HG02623 (cell line): ENCODE data around the gene NOTCH2.
"Not testable (repeated sequence)": the region's sequence is repeated elsewhere in the genome, so short reads cannot be mapped to it uniquely, and the experiment has no call there.

Experiments used
- ATAC-seq: cut with Tn5 transposase; IDR thresholded peaks from one replicate; pipeline ENCODE4 v1.9.1; 2021; ENCODE audit warnings: moderate library complexity; ENCODE audit not compliant: unreplicated experiment

Gene NOTCH2

DNA sequence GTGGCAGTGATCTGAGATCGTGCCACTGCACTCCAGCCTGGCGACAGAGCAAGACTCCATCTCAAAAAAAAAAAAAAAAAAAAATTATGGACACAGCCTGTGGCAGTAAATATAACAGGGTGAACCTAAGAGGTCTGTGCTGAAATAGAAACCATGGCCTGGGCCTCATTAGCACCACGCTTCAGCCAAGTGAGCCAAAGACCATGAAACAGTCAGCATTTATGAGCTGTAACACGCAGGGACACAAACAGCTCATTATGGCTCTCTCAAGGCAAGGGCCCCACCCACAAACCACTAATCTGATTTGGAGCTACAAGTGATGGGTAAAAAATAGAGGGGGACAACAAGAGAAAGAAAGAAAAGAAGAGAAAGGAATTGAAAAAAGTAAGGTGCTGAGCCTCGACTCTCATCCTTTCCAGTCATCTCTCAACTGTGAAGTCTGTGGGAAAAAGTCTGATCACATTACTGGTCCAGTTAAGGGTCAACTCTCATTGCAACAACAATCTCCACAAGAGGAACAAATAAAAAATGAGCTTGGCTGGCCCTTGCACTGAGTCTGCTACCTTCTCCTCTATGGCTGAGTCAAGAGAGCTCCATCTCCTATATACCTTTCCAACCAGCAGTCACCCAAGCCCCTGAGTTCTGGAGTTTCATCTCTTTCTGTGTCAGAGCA, 93.7 kb downstream of the NOTCH2 start:
- not testable (repeated sequence) for ATAC-seq

GRCh38 chr1:119975006-119975405, 94.5 kb downstream of the NOTCH2 start:
- no peak for ATAC-seq

DNA sequence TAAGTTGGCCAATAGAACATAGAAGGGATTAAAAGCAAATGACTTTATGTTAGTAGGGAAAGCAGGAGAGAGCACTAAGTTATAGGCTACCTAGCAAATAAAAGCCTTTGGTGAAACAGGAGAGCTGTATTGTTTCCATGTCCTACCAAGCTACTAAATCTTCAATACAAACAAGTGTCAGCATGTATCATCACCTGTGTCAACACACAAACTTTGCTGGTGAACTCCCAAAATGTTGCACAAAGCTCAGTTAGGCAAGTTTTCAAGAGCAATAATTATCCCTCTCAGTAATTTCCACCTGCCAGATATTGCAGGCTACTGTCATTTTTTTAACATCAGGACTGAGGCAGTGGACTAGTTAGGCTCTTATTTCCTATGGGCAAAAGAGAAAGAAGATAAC, 95.4 kb downstream of the NOTCH2 start:
- ATAC-seq = no peak

DNA sequence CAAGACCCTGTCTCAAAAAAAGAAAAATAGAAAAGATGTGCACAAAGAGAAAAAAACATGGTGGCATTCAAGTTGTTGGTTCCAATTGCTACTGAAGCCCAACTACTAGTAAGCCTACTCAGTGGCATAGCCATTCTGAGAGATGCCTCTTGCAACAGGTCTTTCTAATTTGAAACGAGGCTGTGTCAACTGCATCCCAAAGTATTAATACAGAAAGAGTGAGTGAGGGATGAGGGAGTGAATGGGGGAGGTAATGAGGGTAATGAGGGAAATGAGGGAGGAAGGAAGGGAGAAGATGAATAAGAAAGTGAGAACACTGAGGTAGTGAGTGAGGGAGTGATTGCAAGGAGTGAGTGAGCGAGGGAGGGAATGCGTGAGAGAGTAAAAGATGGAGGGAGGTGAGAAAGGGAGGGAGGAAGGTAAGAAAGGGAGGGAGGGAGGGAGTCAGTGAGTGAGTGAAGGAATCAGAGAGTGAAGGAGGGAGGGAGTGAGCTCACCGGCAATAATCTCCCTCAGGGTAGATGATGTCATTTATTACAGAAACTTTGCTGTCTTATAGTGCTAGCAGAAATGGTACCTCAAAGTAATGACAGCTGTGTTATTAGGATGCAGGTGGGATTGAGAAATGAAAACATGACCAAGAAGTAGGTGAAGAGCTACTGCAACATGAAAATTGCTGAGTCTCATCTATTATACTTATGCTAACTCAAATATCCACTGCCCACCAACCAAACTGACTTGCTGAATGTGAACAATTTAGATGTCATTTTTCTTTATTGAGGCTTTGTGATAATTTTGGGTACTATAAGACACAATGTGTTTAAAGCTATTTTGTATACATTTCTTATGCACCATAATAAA, 97.5 kb downstream of the NOTCH2 start:
- ATAC-seq = no peak

DNA sequence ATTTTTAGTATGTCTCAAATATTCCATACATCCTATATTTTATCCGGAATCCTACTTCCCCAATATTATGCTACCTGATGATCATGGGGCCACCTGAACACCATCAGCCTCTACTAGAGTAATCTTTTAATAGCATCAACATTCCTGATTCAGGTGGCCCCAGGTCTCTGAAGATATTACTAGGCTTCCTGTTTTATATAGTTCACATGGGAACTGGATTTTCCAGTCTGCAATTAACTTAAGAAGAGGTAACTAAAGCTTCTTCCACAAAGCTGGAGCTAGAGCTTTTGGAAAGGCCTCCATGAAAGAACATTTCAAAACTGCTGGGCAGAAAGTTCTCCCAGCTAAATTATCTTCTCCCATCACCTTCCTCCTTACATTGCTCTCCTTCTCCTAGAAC, 100.9 kb downstream of the NOTCH2 start:
- ATAC-seq = no peak

- peak; percentile 80 for ATAC-seq
Observed at GRCh38 chr1:119968068-119968492, 101.4 kb downstream of the NOTCH2 start.

DNA sequence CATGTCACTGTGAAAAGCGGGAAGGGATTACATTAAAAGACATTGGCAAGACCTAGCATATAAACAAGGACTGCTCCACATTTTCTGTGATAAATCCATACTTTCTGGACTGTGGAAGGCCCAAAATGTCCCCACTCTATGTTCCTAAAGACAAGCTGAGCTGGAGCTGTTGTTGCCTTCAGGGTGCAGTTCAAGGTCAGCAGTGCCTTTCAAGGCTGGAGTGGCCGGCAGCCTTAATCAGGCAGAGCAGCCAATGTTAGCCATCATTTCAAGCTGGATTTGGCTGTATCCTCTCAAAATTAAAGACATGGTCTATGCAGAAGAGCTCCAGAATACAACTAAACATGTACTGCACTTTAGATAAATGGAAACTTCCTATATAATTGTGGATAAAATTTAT, 102.8 kb downstream of the NOTCH2 start:
- no peak for ATAC-seq

DNA sequence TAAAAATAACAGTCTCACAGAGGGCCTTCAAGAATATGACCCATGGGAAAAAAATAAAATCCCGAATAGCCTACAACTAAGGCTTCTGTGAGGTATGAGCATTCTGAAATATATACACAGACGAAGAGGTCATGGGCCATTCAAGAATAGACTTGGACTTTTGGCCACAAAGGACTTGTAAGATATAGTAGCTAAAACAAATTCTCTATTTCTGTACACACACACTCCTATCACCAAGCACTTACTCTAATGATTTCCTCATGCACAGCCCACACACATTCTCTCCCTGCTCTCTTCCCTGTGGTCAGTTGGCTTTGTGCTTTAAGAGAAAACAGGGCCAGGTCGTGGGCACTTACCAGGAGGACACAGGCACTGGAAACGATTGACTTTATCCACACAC, 103.4 kb downstream of the NOTCH2 start:
- ATAC-seq = no peak

GRCh38 chr1:119964673-119965363, 104.6 kb downstream of the NOTCH2 start:
- no peak for ATAC-seq

DNA sequence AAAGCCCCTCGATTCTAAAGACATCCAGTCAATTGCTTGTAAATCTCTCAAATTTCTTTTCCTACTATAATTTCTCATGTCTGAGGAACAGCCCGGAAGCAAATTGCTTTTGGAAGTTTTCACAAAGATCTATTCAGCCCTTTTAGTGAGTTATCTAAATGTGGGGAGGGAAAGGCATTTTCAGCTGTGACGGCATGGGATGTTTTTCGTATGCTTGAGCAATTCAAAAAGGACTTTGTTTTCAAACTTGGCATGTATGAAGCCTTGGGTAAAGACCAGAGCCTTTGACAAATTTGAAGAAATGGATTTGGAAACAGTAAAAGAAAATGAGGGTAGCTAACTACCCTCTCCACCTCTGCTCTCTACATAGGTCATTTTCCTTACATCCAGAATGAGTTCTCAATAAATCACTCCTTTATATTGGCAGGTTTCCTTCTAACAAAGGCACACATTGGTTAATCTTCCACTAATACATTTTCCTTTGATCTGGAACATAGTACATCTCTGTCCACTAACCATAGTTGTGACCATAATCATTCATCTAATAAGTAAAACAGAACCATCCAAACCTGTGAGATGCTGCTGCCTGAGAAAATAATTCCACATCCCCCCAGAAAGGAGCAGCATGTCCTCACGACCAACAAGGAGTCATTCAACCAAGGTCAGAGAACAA, 107.0 kb downstream of the NOTCH2 start:
- ATAC-seq = no peak

DNA sequence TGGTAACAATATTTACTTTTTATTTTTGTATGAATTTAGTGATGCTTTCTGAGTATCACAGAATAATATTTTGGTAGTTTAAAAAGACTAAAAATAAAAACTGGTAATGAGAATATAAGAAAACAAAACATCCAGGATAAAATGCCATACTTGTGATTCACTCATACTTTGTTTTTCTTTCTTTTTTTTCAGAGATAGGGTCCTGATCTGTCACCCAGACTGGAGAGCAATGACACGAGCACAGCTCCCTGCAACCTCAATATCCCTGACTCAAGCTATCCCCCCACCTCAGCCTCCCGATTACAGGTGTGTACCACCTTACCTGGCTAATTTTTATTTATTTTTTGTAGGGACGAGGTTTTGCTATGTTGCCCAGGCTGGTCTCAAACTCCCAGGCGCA, 109.0 kb downstream of the NOTCH2 start:
- no peak for ATAC-seq

- ATAC-seq = no peak
Observed at GRCh38 chr1:119959268-119960220, 109.9 kb downstream of the NOTCH2 start.

DNA sequence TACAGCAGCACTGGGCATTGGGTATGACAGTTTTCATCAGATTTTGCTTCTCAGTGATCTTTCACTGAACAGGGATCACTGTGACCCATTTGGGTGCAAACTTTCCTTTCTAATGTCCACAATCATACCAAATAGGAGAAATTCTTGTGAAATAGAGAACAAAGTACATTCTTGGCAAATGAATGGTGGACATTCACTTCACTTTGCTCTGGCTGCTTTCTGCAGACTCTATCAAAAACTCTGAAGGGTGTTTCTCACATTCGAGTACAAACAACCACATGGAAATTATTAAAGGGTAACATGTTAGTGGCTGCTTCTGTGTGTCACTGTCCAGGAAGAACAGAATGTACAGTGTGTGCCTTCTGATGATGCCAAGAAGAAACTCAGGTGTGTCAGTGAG, 111.2 kb downstream of the NOTCH2 start:
- no peak for ATAC-seq

GRCh38 chr1:119956306-119956705, 113.2 kb downstream of the NOTCH2 start:
- no peak for ATAC-seq

DNA sequence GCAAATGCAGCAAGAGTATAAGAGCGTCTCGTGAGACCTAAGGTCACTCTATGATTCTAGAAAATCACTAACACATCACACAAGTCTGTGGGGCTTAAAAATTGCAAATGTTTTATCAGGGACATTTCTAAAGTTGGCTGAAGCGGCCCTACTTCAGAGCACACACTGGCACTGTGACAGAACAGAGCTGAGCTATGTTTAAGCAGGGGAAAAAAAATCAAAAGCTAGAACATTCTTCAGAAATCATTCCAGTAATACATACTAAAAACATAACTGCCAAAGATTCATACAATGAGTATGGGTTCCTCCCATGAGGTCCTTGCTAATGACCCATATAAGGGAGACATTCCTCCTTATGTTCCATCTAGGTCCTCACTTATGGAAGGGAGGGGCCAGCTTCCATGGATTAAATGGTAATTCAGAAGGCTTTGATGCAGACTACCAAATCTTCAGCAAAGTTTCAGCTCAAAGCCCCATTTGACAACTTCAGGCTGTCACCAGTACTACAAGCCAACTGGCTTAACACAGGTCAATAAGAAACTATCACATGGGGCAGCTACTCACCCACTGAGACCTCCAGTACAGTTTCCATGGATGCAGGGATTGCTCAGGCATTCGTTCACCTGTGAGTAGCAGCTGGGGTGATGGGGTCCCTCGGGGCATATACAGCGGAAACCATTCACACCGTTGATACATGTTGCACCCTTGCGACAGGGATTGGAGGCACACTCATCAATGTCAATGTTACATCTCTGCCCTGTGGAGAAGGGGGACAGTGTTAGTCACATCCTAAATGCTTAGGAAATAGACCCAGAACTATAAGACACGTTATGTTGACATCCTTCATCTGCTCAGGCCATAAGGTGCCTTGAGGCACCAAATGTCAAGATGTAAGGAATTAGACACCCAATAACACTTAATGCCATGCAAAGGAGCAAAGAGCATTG, 114.7 kb downstream of the NOTCH2 start:
- ATAC-seq = no peak

GRCh38 chr1:119953266-119953998, 116.0 kb downstream of the NOTCH2 start:
- no peak for ATAC-seq

GRCh38 chr1:119952496-119952895, 117.0 kb downstream of the NOTCH2 start:
- no peak for ATAC-seq
